Naive B cell (primary cell): ENCODE measurements around the gene NANOG. TPM values are rescaled to one million over a fixed set of nuclear protein-coding genes. Genes with fewer than 3 reads are reported as not detected.
"Not testable (repeated sequence)": the region's sequence is repeated elsewhere in the genome, so short reads cannot be mapped to it uniquely, and the experiment has no call there.

Source experiments
- ATAC-seq, 2 donors: fragments of 150-1000 bp; cut with Tn5 transposase; 2 replicates each; pipeline ENCODE4 v1.10.0; 2021; ENCODE audit warnings: low read depth in 2 of 2, mild to moderate bottlenecking in 2 of 2, moderate library complexity in 2 of 2
- DNase-seq: peaks from one replicate; pipeline ENCODE4 v3.0.0; 2022
- H3K27ac Mint-ChIP-seq, 6 donors: one replicate each; pipeline ENCODE4 v1.8.0; 2020 to 2022; ENCODE audit warnings: mild to moderate bottlenecking in 6 of 6, mixed read lengths in 6 of 6, moderate library complexity in 5 of 6, inconsistent platforms in 2 of 6
- H3K27me3 Mint-ChIP-seq, 3 donors: one replicate each; pipeline ENCODE4 v1.8.0; 2021 to 2022; ENCODE audit warnings: mixed read lengths in 3 of 3, mild to moderate bottlenecking in 1 of 3
- H3K36me3 Mint-ChIP-seq, 2 donors: one replicate each; pipeline ENCODE4 v1.8.0; 2020 to 2022; ENCODE audit warnings: mixed read lengths in 2 of 2, inconsistent platforms in 1 of 2, mild to moderate bottlenecking in 1 of 2
- H3K4me1 Mint-ChIP-seq, 3 donors: one replicate each; pipeline ENCODE4 v1.8.0; 2020 to 2022; ENCODE audit warnings: mixed read lengths in 3 of 3, inconsistent platforms in 1 of 3, mild to moderate bottlenecking in 1 of 3, moderate library complexity in 1 of 3
- H3K4me3 Mint-ChIP-seq, 8 donors: one replicate each; pipeline ENCODE4 v1.8.0; 2020 to 2022; ENCODE audit warnings: mild to moderate bottlenecking in 8 of 8, mixed read lengths in 8 of 8, moderate library complexity in 8 of 8, inconsistent platforms in 2 of 8
- H3K9me3 Mint-ChIP-seq, 7 donors: one replicate each; pipeline ENCODE4 v1.8.0; 2020 to 2022; ENCODE audit warnings: mixed read lengths in 7 of 7, mild to moderate bottlenecking in 5 of 7, inconsistent platforms in 2 of 7, moderate library complexity in 1 of 7
- polyA plus RNA-seq, 6 donors: library from polyadenylated mRNA; unstranded; fragments of 300-500 nt; fragmentation: Illumina TruSeq; gene quantifications; one replicate each; pipeline ENCODE4 v1.2.3, GENCODE V29; 2021; ENCODE audit warnings: low read depth in 6 of 6

The NANOG gene
- not detected for polyA plus RNA-seq

DNA sequence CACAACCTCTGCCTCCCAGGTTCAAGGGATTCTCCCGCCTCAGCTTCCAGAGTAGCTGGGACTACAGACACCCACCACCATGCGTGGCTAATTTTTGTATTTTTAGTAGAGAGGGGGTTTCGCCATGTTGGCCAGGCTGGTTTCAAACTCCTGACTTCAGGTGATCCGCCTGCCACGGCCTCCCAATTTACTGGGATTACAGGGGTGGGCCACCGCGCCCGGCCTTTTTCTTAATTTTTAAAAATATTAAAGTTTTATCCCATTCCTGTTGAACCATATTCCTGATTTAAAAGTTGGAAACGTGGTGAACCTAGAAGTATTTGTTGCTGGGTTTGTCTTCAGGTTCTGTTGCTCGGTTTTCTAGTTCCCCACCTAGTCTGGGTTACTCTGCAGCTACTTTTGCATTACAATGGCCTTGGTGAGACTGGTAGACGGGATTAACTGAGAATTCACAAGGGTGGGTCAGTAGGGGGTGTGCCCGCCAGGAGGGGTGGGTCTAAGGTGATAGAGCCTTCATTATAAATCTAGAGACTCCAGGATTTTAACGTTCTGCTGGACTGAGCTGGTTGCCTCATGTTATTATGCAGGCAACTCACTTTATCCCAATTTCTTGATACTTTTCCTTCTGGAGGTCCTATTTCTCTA lies at the start of gene NANOG:
Gene NANOG, plus strand, starts transcription at position 519 of the 645 bp plus-strand sequence. CDS start 213 bp downstream, outside the sequence.
- not testable (repeated sequence) for H3K4me3 Mint-ChIP-seq, ATAC-seq, H3K9me3 Mint-ChIP-seq, H3K4me1 Mint-ChIP-seq, H3K36me3 Mint-ChIP-seq, DNase-seq
- Mint-ChIP-seq H3K27ac (peak within 1 kb of the TSS in 1 of 6 donors; percentile 8), H3K27me3 (peaks cover 7 to 27% (median 24%) of the 10 kb centered on the region in 3 donors)

DNA sequence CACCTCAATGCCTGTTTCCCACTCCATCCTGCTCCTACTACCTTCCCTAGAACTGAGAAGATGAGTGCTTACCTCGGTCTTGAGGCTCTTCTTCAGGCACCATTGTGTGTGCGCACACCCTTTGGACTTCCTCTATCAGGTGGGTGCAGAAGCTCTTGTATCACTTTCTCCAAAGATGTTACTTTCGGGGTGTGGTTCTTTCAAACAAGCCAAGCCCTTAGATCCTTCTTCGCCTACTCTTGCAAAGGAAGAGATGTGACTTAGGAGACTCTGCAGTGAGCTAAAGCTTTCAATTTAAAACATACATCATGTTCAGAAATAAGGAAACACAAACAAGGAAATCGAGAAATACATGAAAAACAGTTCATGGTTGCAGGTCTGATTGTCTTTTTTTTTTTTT lies 42.0 kb upstream of the NANOG start, which contains the start of gene CLEC4C:
Gene CLEC4C, minus strand, starts transcription at position 130 of the 400 bp plus-strand sequence. Its CDS starts 27 bp downstream, at position 103.
- DNase-seq (peak; percentile 6), ATAC-seq (peak in 1 of 2 donors; percentile 64)
- Mint-ChIP-seq H3K27ac (peak within 1 kb of the TSS; percentile 12 to 91 (median 58)), H3K4me1 (peaks cover 7 to 31% (median 15%) of the 10 kb centered on the region in 3 donors), H3K4me3 (peak within 1 kb of the TSS; percentile 45 to 87 (median 80)), H3K27me3 (no peaks in the 10 kb centered on the region), H3K9me3 (peaks cover 0 to 6% (median 3%) of the 10 kb centered on the region in 7 donors), H3K36me3 (peaks cover 0 to 4% of the 10 kb centered on the region in 2 donors)

DNA sequence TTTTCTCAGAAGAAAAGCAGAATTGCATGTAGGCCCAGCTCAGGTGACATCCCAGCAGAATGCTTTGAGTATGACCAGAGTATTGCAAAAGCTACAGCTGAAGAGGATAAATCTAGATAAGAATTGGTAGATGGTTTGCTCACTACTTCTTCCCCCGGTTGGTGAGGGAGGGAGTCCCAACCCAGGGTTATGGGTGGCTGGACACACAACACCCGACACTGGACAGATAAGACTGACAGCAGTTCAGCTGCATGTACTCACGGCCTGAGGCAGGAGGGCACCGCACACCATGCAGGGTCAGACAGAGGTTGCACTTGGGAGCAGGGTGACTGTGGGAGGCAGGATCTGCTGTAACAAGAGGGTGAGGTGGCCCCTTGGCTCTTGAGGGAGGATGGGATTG lies 40.4 kb upstream of the NANOG start:
- no peak for ATAC-seq
- H3K4me3 Mint-ChIP-seq: peak overlapping the region in 4 of 8 donors; percentile 3 to 61 (median 39)
- peak overlapping the region in 5 of 6 donors; percentile 52 to 87 (median 71) for H3K27ac Mint-ChIP-seq
- H3K9me3 Mint-ChIP-seq: peaks cover 0 to 6% (median 3%) of the 10 kb centered on the region in 7 donors
- no peaks in the 10 kb centered on the region for H3K27me3 Mint-ChIP-seq
- peaks cover 0 to 4% of the 10 kb centered on the region in 2 donors for H3K36me3 Mint-ChIP-seq
- no peak for DNase-seq
- H3K4me1 Mint-ChIP-seq: peaks cover 11 to 35% (median 20%) of the 10 kb centered on the region in 3 donors

DNA sequence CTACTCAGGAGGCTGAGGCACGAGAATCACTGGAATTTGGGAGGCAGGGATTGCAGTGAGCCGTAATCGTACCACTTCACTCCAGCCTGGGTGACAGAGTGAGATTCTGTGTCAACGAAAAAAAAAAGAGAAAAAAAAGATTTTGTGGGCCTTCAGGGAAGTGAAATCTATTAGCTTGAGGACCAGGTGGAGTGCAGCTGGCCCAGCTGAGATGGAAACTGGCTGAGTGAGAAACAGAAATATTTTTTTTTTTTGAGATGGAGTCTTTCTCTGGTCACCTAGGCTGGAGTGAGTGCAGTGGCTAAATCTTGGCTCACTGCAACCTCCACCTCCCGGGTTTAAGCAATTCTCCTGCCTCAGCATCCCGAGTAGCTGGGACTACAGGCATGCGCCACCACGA lies 39.8 kb upstream of the NANOG start:
- H3K27me3 Mint-ChIP-seq: no peaks in the 10 kb centered on the region
- peaks cover 8 to 35% (median 20%) of the 10 kb centered on the region in 3 donors for H3K4me1 Mint-ChIP-seq
- peak overlapping the region in 4 of 6 donors; percentile 9 to 83 (median 50) for H3K27ac Mint-ChIP-seq
- H3K36me3 Mint-ChIP-seq: peaks cover 0 to 4% of the 10 kb centered on the region in 2 donors
- ATAC-seq: peak in 1 of 2 donors; percentile 33
- peak overlapping the region in 4 of 8 donors; percentile 3 to 76 (median 33) for H3K4me3 Mint-ChIP-seq
- peaks cover 0 to 6% (median 3%) of the 10 kb centered on the region in 7 donors for H3K9me3 Mint-ChIP-seq
- DNase-seq: peak; percentile 7

DNA sequence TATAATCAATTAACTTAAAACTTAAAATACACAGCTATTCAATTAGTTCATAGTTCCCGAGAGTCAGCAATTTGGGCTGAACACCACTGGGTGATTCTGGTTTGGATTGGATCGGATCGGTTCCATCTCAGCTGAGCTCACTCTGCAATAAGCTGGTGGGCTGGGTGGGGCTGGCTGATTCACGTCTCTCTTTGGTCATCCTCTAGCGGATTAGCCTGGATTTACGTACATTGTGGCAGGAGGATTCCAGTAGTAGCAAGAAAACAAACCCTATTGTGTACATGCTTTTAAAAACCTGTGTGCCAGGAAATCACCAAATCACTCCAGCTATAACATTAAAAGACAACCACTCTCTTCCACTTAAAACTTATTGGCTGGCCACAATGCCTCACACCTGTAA lies 38.9 kb upstream of the NANOG start:
- no peak for DNase-seq
- Mint-ChIP-seq H3K9me3 (peaks cover 0 to 6% (median 3%) of the 10 kb centered on the region in 7 donors), H3K27me3 (no peaks in the 10 kb centered on the region), H3K27ac (peak overlapping the region in 3 of 6 donors; percentile 50 to 79 (median 65)), H3K36me3 (peaks cover 0 to 4% of the 10 kb centered on the region in 2 donors), H3K4me1 (peaks cover 8 to 32% (median 20%) of the 10 kb centered on the region in 3 donors), H3K4me3 (peak overlapping the region in 1 of 8 donors; percentile 77)
- no peak for ATAC-seq

DNA sequence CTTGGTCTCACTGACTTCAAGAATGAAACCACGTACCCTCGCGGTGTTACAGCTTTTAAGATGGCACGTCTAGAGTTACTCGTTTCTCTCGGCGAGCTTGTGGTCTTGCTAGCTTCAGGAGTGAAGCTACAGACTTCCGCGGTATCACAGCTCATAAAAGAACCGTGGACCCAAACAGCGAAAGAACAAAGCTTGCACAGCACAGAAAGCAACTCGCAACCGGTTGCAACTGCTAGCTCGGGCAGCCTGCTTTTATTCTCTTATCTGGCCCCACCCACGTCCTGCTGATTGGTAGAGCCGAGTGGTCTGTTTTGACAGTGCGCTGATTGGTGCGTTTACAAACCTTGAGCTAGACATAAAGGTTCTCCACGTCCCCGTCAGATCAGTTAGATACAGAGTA lies 37.8 kb upstream of the NANOG start:
- Mint-ChIP-seq H3K4me3 (no peak overlapping the region), H3K36me3 (peaks cover 0 to 4% of the 10 kb centered on the region in 2 donors), H3K4me1 (peaks cover 8 to 38% (median 20%) of the 10 kb centered on the region in 3 donors), H3K27me3 (no peaks in the 10 kb centered on the region), H3K27ac (peak overlapping the region in 1 of 6 donors; percentile 65), H3K9me3 (peaks cover 0 to 6% (median 3%) of the 10 kb centered on the region in 7 donors)
- ATAC-seq (no peak), DNase-seq (no peak)

DNA sequence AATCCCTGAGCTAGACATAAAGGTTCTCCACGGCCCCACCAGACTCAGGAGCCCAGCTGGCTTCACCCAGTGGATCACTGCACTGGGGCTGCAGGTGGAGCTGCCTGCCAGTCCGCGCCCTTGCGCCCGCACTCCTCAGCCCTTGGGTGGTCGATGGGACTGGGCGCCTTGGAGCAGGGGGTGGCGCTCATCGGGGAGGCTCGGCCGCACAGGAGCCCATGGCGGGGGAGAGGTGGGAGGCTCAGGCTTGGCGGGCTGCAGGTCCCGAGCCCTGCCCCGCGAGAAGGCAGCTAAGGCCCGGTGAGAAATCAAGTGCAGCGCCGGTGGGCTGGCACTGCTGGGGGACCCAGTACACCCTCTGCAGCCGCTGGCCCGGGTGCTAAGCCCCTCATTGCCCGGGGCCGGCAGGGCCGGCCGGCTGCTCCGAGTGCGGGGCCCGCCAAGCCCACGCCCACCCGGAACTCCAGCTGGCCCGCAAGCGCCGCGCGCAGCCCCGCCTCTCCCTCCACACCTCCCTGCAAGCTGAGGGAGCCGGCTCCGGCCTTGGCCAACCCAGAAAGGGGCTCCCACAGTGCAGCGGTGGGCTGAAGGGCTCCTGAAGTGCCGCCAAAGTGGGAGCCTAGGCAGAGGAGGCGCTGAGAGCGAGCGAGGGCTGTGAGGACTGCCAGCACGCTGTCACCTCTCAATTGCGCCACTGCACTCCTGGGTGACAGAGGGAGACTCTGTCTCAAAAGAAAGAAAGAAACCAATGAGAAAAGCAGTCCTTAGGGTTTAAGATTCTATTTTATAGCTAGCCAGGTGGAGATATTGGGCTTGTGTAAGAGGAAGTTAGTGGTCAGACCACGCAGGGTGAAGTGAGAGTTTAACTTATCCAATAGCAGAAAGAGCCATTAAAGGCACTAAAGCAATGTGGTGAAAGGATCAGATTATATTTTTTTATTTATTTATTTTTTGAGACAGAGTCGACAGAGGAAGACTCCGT lies 37.0 kb upstream of the NANOG start:
- Mint-ChIP-seq H3K4me3 (peak overlapping the region in 4 of 8 donors; percentile 9 to 57 (median 36)), H3K27ac (peak overlapping the region in 3 of 6 donors; percentile 45 to 94 (median 46)), H3K4me1 (peaks cover 5 to 34% (median 16%) of the 10 kb centered on the region in 3 donors)
- ATAC-seq (peak; percentile 58 to 70), DNase-seq (peak; percentile 5)
- H3K27me3 Mint-ChIP-seq, H3K9me3 Mint-ChIP-seq, H3K36me3 Mint-ChIP-seq: not testable (repeated sequence)

DNA sequence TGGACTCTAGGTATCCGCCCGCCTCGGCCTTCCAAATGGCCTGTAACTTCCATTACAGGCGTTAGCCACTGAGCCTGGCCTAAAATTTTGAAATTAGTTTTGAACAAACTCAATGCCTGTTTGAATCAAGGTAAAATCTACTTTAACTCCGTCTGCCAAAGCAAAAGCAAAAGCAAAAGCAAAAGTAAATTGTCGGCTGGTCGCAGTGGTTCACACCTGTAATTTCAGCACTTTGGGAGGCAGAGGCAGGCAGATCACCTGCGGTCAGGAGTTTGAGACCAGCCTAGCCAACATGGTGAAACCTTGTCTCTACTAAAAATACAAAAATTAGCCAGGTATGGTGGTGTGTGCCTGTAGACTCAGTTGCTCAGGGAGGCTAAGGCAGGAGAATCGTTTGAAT lies 33.5 kb upstream of the NANOG start:
- not testable (repeated sequence) for DNase-seq, H3K36me3 Mint-ChIP-seq, ATAC-seq, H3K27me3 Mint-ChIP-seq, H3K27ac Mint-ChIP-seq, H3K9me3 Mint-ChIP-seq
- Mint-ChIP-seq H3K4me1 (peaks cover 4 to 20% (median 6%) of the 10 kb centered on the region in 3 donors), H3K4me3 (peak overlapping the region in 6 of 8 donors; percentile 6 to 66 (median 55))

DNA sequence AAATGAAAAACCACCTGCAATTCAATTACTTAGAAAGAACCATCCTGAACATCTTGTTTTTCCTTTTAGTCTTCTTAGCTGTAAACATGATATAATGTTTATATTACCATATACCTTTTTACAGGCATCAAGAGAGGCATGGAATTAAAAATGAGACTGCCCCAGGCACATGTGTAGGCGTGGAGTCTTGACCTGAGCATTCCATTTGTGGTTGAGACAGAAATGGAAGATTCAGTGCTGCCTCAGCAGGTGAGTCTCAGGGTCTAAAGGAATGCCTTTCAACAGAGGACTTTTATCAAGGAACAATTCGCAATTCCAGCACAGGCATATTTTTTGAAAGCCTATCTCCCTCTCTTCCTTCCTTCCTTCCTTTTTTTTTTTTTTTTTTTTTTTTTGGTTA lies 32.2 kb upstream of the NANOG start:
- Mint-ChIP-seq H3K36me3 (no peaks in the 10 kb centered on the region), H3K4me3 (no peak overlapping the region), H3K27ac (no peak overlapping the region), H3K9me3 (no peaks in the 10 kb centered on the region), H3K4me1 (peaks cover 4 to 20% (median 6%) of the 10 kb centered on the region in 3 donors), H3K27me3 (no peaks in the 10 kb centered on the region)
- no peak for ATAC-seq
- DNase-seq: no peak

DNA sequence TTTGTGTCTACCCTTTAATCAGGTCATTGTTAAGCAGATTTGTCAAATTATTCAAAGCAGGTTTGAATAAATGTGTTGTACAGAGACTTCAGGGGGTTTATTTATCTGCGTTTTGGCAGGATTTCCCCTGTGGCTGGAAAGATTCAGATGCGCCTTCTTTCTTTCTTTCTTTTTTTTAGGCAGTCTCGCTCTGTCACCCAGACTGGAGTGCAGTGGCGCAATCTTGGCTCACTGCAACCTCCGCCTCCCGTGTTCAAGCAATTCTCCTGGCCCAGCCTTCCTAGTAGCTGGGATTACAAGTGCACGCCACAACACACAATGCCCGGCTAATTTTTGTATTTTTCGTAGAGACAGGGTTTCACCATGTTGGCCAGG lies 30.4 kb upstream of the NANOG start:
- Mint-ChIP-seq H3K36me3 (no peaks in the 10 kb centered on the region), H3K27ac (no peak overlapping the region), H3K27me3 (no peaks in the 10 kb centered on the region), H3K4me3 (no peak overlapping the region), H3K4me1 (peaks cover 0 to 12% (median 0%) of the 10 kb centered on the region in 3 donors), H3K9me3 (no peaks in the 10 kb centered on the region)
- DNase-seq (no peak), ATAC-seq (no peak)

DNA sequence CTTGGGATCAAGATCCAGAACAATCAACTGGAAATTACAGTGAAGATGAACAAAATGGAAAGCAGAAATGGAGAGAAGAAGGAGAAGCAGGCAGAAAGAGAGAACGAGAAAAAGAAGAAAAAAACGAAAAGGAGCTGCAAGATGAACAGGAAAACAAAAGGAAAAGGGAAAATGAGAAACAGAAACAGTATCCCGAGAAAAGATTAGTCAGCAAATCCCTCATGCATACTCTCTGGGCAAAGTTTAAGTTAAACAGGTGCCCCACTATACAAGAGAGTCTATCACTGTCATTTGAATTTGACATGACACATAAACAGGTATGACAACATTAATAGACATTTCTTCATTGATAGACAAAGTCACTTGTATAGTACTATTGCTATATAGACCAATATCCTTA lies 19.2 kb upstream of the NANOG start:
- ATAC-seq (no peak), DNase-seq (no peak)
- Mint-ChIP-seq H3K27ac (no peak overlapping the region), H3K4me3 (no peak overlapping the region), H3K36me3 (no peaks in the 10 kb centered on the region), H3K27me3 (no peaks in the 10 kb centered on the region), H3K9me3 (no peaks in the 10 kb centered on the region), H3K4me1 (no peaks in the 10 kb centered on the region)

DNA sequence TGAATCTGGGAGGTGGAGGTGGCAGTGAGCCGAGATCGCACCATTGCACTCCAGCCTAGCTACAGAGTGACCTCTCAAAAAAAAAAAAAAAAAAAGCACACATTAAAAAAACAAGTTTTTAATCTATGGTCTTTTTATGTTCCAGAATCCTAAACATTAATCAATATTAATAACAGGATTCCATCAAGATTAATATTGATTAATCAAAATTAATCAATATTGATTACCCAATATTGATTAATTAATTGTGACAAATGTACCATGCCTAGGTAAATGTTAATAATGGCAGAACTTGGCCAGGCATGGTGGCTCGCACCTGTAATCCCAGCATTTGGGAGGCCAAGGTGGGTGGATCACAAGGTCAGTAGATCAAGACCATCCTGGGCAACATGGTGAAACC lies 7.9 kb upstream of the NANOG start:
- Mint-ChIP-seq H3K36me3 (no peaks in the 10 kb centered on the region), H3K27me3 (peaks cover 0 to 4% (median 0%) of the 10 kb centered on the region in 3 donors), H3K4me3 (no peak overlapping the region), H3K9me3 (no peaks in the 10 kb centered on the region), H3K27ac (no peak overlapping the region), H3K4me1 (no peaks in the 10 kb centered on the region)
- ATAC-seq: no peak
- DNase-seq: no peak

DNA sequence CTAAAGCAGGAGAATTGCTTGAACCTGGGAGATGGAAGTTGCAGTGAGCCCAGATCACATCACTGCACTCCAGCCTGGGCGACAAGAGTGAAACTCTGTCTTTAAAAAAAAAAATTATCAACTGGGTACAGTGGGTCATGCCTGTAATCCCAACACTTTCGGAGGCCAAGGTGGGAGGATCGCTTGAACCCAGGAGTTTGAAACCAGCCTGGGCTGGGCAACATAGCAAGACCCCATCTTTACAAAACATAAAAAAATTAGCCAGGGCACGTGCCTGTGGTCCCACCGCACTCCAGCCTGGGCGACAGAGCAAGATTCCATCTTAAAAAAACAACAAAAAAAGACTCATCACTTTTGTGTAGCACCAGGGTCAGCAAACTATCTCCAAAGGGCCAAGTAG lies 7.1 kb upstream of the NANOG start:
- Mint-ChIP-seq H3K9me3 (no peaks in the 10 kb centered on the region), H3K4me1 (no peaks in the 10 kb centered on the region), H3K27ac (no peak overlapping the region), H3K27me3 (peaks cover 4 to 9% (median 5%) of the 10 kb centered on the region in 3 donors), H3K4me3 (no peak overlapping the region), H3K36me3 (no peaks in the 10 kb centered on the region)
- DNase-seq (no peak), ATAC-seq (no peak)
